Brain microvascular endothelial cell (primary cell): ENCODE data around the gene TBC1D4.

Experiments
- DNase-seq: peaks from one replicate; pipeline ENCODE4 v3.0.0-alpha.2; 2020
- H3K27ac ChIP-seq: fragments of 250-450 bp; sonication (Bioruptor Pico); 2 replicates; pipeline ENCODE4 v1.5.1; 2020; ENCODE audit warnings: mild to moderate bottlenecking, moderate library complexity
- H3K27me3 ChIP-seq: fragments of 250-450 bp; sonication (Bioruptor Pico); replicated peaks from 2 replicates; pipeline ENCODE4 v1.5.1; 2020; ENCODE audit warnings: mild to moderate bottlenecking
- H3K36me3 ChIP-seq: fragments of 250-450 bp; sonication (Bioruptor Pico); replicated peaks from 2 replicates; pipeline ENCODE4 v1.5.1; 2020; ENCODE audit warnings: mild to moderate bottlenecking
- H3K4me3 ChIP-seq: 2 replicates; pipeline ENCODE4 v1.5.1; 2011; ENCODE audit warnings: low read depth, mild to moderate bottlenecking, control low read depth, low read length, moderate library complexity
- in situ Hi-C: cut with HindIII; loops from 2 replicates; pipeline ENCODE4 v1.10.0; 2017; ENCODE audit warnings: low sequenced_read_pairs, low pct_ligation_motif_present
- TF ChIP-seq, protein P1 (sequence below): IDR thresholded peaks from 2 replicates; pipeline ENCODE4 v1.5.1; 2011; ENCODE audit warnings: low read depth, mild to moderate bottlenecking, moderate library complexity, low read length, control low read depth, inconsistent platforms; ENCODE audit errors: missing control alignments

Gene TBC1D4

DNA sequence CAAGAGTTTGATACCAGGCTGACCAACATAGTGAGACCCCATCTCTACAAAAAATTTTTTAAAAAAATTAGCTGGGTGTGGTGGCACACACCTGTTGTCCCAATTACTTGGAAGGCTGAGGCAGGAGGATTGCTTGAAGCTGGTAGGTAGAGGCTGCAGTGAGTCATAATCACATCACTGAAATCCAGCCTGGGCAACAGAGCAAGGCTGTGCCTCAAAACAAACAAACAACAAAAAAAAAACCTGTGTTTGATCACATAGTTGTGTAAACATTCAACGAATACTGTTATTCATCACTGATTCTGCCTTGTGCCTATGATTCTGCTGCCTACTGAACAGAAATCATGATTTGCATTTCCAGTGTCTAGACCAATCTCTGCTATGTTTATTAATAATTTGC lies 134.0 kb downstream of the TBC1D4 start:
- Histone ChIP-seq H3K27ac (no peak overlapping the region), H3K36me3 (no peaks in the 10 kb centered on the region), H3K4me3 (no peak overlapping the region), H3K27me3 (no peaks in the 10 kb centered on the region)
- DNase-seq: no peak
- in situ Hi-C loops: no loop called here
- TF ChIP-seq, protein P1, sequence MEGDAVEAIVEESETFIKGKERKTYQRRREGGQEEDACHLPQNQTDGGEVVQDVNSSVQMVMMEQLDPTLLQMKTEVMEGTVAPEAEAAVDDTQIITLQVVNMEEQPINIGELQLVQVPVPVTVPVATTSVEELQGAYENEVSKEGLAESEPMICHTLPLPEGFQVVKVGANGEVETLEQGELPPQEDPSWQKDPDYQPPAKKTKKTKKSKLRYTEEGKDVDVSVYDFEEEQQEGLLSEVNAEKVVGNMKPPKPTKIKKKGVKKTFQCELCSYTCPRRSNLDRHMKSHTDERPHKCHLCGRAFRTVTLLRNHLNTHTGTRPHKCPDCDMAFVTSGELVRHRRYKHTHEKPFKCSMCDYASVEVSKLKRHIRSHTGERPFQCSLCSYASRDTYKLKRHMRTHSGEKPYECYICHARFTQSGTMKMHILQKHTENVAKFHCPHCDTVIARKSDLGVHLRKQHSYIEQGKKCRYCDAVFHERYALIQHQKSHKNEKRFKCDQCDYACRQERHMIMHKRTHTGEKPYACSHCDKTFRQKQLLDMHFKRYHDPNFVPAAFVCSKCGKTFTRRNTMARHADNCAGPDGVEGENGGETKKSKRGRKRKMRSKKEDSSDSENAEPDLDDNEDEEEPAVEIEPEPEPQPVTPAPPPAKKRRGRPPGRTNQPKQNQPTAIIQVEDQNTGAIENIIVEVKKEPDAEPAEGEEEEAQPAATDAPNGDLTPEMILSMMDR: no peak

DNA sequence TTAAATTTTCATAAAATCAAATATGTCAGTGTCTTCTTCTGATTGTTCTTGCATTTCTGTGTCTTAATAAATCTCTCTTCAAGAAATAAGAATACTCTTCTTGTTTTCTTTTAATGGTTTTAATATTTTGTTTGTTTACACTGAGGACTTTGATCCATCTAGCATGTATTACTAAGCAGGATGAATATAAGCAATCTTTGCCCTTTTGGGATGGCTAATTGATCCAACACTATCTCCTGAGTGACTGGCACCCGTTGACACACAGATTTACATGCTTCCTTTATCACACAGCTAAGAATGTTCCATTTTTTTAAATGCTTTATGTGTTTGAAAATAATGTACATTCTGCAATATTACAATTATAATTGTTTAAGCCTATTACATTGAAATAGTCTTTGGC lies 134.5 kb downstream of the TBC1D4 start:
- no peak for DNase-seq

DNA sequence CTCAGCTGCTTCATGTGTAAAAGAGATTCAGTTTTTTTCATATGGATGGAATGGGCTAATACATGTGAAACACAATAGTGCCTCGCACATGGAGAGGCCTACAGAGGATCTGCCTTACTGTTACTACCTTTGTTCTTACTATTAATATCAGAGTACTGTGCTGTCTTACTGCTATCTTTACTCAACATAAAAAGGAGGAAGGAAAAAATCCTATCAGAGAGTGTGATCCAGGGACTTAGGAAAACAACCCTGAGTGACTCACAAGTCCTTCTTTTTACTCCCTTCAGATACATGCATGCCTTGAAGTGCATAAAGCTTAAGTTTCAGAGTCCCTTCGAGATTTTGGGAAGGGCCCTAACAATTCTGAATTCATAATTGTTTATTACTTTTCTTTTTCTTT lies 136.8 kb downstream of the TBC1D4 start:
- Histone ChIP-seq H3K4me3 (no peak overlapping the region), H3K36me3 (peaks cover 3% of the 10 kb centered on the region), H3K27ac (no peak overlapping the region), H3K27me3 (no peaks in the 10 kb centered on the region)
- DNase-seq: peak; percentile 26
- in situ Hi-C loops: no loop called here
- TF ChIP-seq, protein P1: no peak

More for the DNA sequence above, 134.5 kb downstream of the TBC1D4 start:
- H3K27me3 ChIP-seq: no peaks in the 10 kb centered on the region
- no peak overlapping the region for H3K27ac ChIP-seq
- no peaks in the 10 kb centered on the region for H3K36me3 ChIP-seq
- TF ChIP-seq, protein P1: no peak
- in situ Hi-C loops: no loop called here
- no peak overlapping the region for H3K4me3 ChIP-seq

DNA sequence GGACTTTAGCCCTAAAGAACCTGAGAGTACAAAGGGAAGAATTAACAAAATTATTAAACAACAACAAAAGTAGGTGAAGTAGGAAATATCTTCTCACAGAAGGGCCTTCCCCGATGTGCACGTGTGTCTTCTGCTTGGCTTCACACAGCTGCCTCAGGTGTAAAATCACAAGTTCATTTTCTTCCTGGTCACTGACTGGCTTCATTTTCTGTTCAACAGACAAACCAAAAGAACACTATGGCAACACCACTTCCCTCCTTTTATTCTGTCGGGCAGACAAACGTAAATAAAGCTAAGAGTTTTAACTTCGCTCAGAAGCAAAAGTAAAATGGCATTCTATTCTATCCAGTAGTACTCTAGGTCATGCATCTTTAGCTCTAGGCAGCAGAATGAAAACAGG lies 140.9 kb downstream of the TBC1D4 start:
- DNase-seq: no peak
- H3K27ac ChIP-seq: no peak overlapping the region

DNA sequence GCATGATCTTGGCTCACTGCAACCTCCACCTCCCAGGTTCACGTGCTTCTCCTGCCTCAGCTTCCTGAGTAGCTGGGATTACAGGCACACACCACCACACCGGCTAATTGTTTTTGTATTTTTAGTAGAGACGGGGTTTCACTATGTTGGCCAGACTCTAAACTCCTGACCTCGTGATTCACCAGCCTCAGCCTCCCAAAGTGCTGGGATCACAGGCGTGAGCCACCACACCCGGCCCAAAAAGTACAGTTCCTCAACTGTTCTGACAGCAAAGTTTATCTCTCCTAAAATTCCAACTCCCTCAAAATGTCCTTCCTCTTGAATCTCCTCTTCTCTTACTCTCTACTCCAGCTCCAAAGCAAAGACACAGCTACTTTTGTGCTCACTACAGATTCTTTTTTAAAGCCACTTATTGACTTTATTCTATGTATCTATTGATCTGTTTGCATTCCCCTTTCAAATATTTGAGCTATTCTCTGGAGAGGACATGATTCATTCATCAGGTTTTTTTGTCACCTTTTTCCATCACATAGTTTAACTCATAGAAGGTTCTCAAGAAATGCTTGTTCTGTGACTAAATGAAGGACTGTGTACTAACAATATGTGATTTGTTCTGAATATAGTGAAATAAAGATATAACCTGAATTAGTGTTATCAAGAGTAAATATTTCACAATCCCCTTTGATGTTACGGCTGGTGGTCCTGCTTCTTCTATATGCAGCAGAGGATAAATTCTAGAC lies 142.2 kb downstream of the TBC1D4 start:
- peaks cover 9% of the 10 kb centered on the region for H3K36me3 ChIP-seq
- no peak overlapping the region for H3K4me3 ChIP-seq
- H3K27ac ChIP-seq: no peak overlapping the region
- TF ChIP-seq, protein P1: no peak
- DNase-seq: no peak
- in situ Hi-C loops: no loop called here
- no peaks in the 10 kb centered on the region for H3K27me3 ChIP-seq

More for the DNA sequence above, 140.9 kb downstream of the TBC1D4 start:
- in situ Hi-C loops: no loop called here
- Histone ChIP-seq H3K4me3 (no peak overlapping the region), H3K36me3 (peaks cover 5% of the 10 kb centered on the region), H3K27me3 (no peaks in the 10 kb centered on the region)
- TF ChIP-seq, protein P1: no peak
